Heart left ventricle (tissue), 13 donors: Measurements from ENCODE around the gene C2orf81.

Source experiments
- CTCF ChIP-seq, 12 donors: fragments of 200-600 bp; sonication (generic) in 4 of 12; IDR thresholded peaks; one replicate each; pipeline versions ENCODE4 v1.5.0 to v1.8.0; 2018 to 2022; ENCODE audit warnings: antibody characterized with exemption in 12 of 12, mild to moderate bottlenecking in 5 of 12
- POLR2A ChIP-seq, 2 donors: fragments of 450-650 bp; IDR thresholded peaks; one replicate each; pipeline ENCODE4 v1.6.1; 2017; ENCODE audit warnings: antibody characterized with exemption in 2 of 2, mild to moderate bottlenecking in 2 of 2, moderate library complexity in 2 of 2
- donor health status: ischemic (EF 13 %, LVEDD 7.1; RV severe dilation, severe dysfunction).
- donor health status: DM: no; HTN: yes; CAD: no.
- donor health status: DM: no; HTN: no; CAD: no.
- donor health status: ischemic (EF 25% LVEDD 6.9; RV normal size, moderate dysfunction).
- donor health status: ischemic (EF 25% LVEDD 5.7; RV mildly dilated, moderate dysfunction).
- donor health status: ischemic (EF 35%, LVEDD 5.7; RV mildly dilated, moderate dysfunction).
- donor health status: nonischemic (EF 11% LVEDD 7.7; RV severe dilation, severe dysfunction).
- donor health status: DM: yes; HTN: yes; CAD: no.
- donor health status: PGD.
- donor health status: ischemic (EF 29% LVEDD 5.4; RV normal size, mild dysfunction).
- donor health status: nonischemic (EF 23%, LVEDD 6.1; RV moderate dilation, normal function).

- TF ChIP-seq CTCF (IDR thresholded peaks at IDR 0.05): no peak
- TF ChIP-seq POLR2A (IDR thresholded peaks at IDR 0.05): no peak
These were observed 4.1 kb upstream of the C2orf81 start for GRCh38 chr2:74425523-74425922.
